Measurements from ENCODE around the gene PAK4. TPM values are rescaled to one million over a fixed set of nuclear protein-coding genes. Genes with fewer than 3 reads are reported as not detected.

The PAK4 gene
- total RNA-seq, 1 experiment from 2014 or later: 63.1 TPM

DNA sequence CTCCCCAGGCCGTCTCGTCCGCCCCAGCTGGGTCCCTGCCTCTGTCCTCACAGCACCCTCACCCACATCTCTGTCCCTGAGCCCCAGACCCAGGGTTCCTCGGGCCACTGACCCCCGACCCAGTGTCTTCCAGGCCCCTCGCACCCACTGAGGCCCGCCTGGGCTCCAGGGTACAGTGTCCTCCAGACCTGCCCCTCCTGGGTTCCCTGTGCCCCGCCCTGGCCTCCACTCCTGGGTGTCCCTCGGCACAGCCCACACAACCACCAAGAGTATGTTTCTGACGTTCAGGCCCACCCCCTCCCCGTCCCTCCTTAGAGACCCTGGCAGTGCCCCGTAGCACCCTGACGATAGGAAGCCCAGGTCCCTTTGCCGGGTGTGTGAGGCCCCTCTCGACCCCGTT is 48.6 kb downstream of the PAK4 start:
- H3K18ac ChIP-seq (ENCODE audit: insufficient read length, low read depth, low read length): no peak overlapping the region
- H3K27ac ChIP-seq (ENCODE audit: insufficient read length, low read depth, low read length): no peak overlapping the region
- Mint-ChIP-seq H3K27ac (peak overlapping the region in 1 of 3 experiments; percentile 65; a peak in 1 of 7 replicates), H3K36me3 (ENCODE audit: insufficient read depth in 1 of 3, low read depth in 3 of 3) (peaks cover 4 to 41% (median 32%) of the 10 kb centered on the region in 3 experiments; a peak in 6 of 7 replicates), H3K4me3 (no peak overlapping the region), H3K4me1 (peaks cover 0 to under 1% of the 10 kb centered on the region in 2 experiments; a peak in 2 of 4 replicates), H3K27me3 (ENCODE audit: low read depth) (no peaks in the 10 kb centered on the region), H3K9me3 (no peaks in the 10 kb centered on the region)
- H3K14ac ChIP-seq (ENCODE audit: insufficient read depth, low read length): no peak overlapping the region
- H2BK120ac ChIP-seq (ENCODE audit: low read depth, low read length, poor library complexity, severe bottlenecking): no peak overlapping the region
- DNase-seq: no peak
- H2AFZ ChIP-seq (ENCODE audit: low read length): no peak overlapping the region
- H4K20me1 ChIP-seq (ENCODE audit: control insufficient read depth, insufficient read depth, insufficient read length): no peaks in the 10 kb centered on the region
- H3K4me1 ChIP-seq (ENCODE audit: insufficient read depth, low read length): no peaks in the 10 kb centered on the region
- H3K79me1 ChIP-seq (ENCODE audit: insufficient read depth, low read depth, low read length, poor library complexity, severe bottlenecking): no peaks in the 10 kb centered on the region
- no peaks in the 10 kb centered on the region for H3K9me3 ChIP-seq (ENCODE audit: control insufficient read depth, low read depth, low read length)
- no peak overlapping the region for H3K56ac ChIP-seq (ENCODE audit: insufficient read length, low read depth, low read length)
- no peak overlapping the region for H2BK5ac ChIP-seq (ENCODE audit: insufficient read length, low read length)
- no peak overlapping the region for H4K91ac ChIP-seq (ENCODE audit: insufficient read length, low read depth, low read length)
- H3K4me2 ChIP-seq (ENCODE audit: insufficient read depth, insufficient read length, low read length): no peak overlapping the region
- H3K23me2 ChIP-seq (ENCODE audit: insufficient read length, low read depth, low read length, poor library complexity, severe bottlenecking): no peaks in the 10 kb centered on the region
- no peak overlapping the region for H2AK5ac ChIP-seq (ENCODE audit: insufficient read length, low read length)
- no peak overlapping the region for H3K23ac ChIP-seq (ENCODE audit: insufficient read length, low read depth, low read length)
- no peak overlapping the region for H3K4ac ChIP-seq (ENCODE audit: low read depth, low read length)
- H2BK15ac ChIP-seq (ENCODE audit: low read depth, low read length): no peak overlapping the region
- H4K5ac ChIP-seq (ENCODE audit: insufficient read length, low read depth, low read length): no peak overlapping the region
- no peak overlapping the region for H3K9ac ChIP-seq (ENCODE audit: extremely low read depth, insufficient read length, low read length)
- H4K8ac ChIP-seq (replicated peaks; ENCODE audit: insufficient read length, low read depth, low read length): no peak overlapping the region
- WGBS (ENCODE audit: extremely low coverage, insufficient read length, low lambda C conversion rate): no CpG with 5 or more reads among the region's 16 CpGs
- no peaks in the 10 kb centered on the region for H3K79me2 ChIP-seq (ENCODE audit: insufficient read depth, low read length)
- TF ChIP-seq, protein P1, sequence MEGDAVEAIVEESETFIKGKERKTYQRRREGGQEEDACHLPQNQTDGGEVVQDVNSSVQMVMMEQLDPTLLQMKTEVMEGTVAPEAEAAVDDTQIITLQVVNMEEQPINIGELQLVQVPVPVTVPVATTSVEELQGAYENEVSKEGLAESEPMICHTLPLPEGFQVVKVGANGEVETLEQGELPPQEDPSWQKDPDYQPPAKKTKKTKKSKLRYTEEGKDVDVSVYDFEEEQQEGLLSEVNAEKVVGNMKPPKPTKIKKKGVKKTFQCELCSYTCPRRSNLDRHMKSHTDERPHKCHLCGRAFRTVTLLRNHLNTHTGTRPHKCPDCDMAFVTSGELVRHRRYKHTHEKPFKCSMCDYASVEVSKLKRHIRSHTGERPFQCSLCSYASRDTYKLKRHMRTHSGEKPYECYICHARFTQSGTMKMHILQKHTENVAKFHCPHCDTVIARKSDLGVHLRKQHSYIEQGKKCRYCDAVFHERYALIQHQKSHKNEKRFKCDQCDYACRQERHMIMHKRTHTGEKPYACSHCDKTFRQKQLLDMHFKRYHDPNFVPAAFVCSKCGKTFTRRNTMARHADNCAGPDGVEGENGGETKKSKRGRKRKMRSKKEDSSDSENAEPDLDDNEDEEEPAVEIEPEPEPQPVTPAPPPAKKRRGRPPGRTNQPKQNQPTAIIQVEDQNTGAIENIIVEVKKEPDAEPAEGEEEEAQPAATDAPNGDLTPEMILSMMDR (conservative IDR thresholded peaks at IDR 0.05): no peak
- no peaks in the 10 kb centered on the region for H3K27me3 ChIP-seq (ENCODE audit: insufficient read depth, low read length)
- no peak overlapping the region for H2BK12ac ChIP-seq (ENCODE audit: insufficient read length, low read depth, low read length)
- H3T11ph ChIP-seq (ENCODE audit: low read length): no peak overlapping the region
- H2BK20ac ChIP-seq (ENCODE audit: low read depth, low read length, poor library complexity, severe bottlenecking): no peak overlapping the region

Measured in H9 (cell line).